ENCODE results near the gene NACA. TPM values are rescaled to one million over a fixed set of nuclear protein-coding genes. Genes with fewer than 3 reads are reported as not detected.

The NACA gene
- total and polyA plus RNA-seq, 2 of the 13 experiments (the other 11 are each of a cell fraction or from before 2014, with no cell fraction given) = 799 to 1,700 TPM

DNA sequence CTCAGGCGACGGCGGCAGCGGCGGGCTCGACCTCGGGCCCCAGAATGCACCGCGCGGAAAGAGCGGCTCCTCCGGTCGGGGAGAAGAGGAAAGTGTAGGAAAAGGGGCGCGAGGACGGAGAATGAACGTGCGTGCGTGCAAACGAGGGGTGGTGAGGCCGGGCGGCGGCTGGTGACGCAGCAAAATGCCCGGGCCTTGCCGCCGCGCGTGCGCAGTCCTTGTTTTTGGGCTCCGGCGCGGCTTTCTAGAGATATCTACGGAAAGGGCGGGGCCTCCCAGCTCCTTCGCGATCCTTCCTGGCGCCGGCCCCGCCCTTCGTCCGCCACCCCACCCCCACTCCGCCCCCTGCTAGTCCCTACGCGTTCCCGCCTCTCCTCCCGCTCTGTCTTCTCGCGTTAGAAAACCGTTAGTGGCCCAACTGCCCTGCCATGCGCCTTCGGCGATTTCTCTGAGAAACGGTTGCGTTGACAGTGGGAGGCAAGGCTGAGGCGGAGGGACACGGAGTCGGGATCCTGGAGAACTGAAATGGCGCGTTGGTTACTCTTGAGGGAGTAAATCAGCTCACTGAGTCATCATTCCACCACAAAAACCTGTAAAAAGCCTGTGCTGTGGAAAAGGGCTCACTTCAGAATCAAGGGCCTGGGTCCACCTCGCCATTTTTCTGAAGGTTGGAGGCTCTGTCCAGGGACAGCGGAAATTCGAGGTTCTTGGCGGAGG, 36.8 kb downstream of the NACA start, which contains the start of gene PTGES3 (continued):
- TF ChIP-seq, protein P1, sequence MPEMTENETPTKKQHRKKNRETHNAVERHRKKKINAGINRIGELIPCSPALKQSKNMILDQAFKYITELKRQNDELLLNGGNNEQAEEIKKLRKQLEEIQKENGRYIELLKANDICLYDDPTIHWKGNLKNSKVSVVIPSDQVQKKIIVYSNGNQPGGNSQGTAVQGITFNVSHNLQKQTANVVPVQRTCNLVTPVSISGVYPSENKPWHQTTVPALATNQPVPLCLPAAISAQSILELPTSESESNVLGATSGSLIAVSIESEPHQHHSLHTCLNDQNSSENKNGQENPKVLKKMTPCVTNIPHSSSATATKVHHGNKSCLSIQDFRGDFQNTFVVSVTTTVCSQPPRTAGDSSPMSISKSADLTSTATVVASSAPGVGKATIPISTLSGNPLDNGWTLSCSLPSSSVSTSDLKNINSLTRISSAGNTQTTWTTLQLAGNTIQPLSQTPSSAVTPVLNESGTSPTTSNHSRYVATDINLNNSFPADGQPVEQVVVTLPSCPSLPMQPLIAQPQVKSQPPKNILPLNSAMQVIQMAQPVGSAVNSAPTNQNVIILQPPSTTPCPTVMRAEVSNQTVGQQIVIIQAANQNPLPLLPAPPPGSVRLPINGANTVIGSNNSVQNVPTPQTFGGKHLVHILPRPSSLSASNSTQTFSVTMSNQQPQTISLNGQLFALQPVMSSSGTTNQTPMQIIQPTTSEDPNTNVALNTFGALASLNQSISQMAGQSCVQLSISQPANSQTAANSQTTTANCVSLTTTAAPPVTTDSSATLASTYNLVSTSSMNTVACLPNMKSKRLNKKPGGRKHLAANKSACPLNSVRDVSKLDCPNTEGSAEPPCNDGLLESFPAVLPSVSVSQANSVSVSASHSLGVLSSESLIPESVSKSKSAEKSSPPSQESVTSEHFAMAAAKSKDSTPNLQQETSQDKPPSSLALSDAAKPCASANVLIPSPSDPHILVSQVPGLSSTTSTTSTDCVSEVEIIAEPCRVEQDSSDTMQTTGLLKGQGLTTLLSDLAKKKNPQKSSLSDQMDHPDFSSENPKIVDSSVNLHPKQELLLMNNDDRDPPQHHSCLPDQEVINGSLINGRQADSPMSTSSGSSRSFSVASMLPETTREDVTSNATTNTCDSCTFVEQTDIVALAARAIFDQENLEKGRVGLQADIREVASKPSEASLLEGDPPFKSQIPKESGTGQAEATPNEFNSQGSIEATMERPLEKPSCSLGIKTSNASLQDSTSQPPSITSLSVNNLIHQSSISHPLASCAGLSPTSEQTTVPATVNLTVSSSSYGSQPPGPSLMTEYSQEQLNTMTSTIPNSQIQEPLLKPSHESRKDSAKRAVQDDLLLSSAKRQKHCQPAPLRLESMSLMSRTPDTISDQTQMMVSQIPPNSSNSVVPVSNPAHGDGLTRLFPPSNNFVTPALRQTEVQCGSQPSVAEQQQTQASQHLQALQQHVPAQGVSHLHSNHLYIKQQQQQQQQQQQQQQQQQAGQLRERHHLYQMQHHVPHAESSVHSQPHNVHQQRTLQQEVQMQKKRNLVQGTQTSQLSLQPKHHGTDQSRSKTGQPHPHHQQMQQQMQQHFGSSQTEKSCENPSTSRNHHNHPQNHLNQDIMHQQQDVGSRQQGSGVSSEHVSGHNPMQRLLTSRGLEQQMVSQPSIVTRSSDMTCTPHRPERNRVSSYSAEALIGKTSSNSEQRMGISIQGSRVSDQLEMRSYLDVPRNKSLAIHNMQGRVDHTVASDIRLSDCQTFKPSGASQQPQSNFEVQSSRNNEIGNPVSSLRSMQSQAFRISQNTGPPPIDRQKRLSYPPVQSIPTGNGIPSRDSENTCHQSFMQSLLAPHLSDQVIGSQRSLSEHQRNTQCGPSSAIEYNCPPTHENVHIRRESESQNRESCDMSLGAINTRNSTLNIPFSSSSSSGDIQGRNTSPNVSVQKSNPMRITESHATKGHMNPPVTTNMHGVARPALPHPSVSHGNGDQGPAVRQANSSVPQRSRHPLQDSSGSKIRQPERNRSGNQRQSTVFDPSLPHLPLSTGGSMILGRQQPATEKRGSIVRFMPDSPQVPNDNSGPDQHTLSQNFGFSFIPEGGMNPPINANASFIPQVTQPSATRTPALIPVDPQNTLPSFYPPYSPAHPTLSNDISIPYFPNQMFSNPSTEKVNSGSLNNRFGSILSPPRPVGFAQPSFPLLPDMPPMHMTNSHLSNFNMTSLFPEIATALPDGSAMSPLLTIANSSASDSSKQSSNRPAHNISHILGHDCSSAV (CRISPR knock-in tag; IDR thresholded peaks at IDR 0.05; ENCODE audit: borderline replicate concordance) = peak; percentile 86; the same call in 1 of the 2 replicates
- TF ChIP-seq NR2C2 (CRISPR knock-in tag; IDR thresholded peaks at IDR 0.05; ENCODE audit: borderline replicate concordance) = peak; percentile 57; the same call in 1 of the 2 replicates
- TF ChIP-seq DNMT1 (CRISPR knock-in tag; IDR thresholded peaks at IDR 0.05) = peak; percentile 22
- TF ChIP-seq, protein P2, sequence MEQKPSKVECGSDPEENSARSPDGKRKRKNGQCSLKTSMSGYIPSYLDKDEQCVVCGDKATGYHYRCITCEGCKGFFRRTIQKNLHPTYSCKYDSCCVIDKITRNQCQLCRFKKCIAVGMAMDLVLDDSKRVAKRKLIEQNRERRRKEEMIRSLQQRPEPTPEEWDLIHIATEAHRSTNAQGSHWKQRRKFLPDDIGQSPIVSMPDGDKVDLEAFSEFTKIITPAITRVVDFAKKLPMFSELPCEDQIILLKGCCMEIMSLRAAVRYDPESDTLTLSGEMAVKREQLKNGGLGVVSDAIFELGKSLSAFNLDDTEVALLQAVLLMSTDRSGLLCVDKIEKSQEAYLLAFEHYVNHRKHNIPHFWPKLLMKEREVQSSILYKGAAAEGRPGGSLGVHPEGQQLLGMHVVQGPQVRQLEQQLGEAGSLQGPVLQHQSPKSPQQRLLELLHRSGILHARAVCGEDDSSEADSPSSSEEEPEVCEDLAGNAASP (CRISPR knock-in tag; IDR thresholded peaks at IDR 0.05; ENCODE audit: borderline replicate concordance) = peak; percentile 33; the same call in 1 of the 2 replicates
- TF ChIP-seq, protein P3, sequence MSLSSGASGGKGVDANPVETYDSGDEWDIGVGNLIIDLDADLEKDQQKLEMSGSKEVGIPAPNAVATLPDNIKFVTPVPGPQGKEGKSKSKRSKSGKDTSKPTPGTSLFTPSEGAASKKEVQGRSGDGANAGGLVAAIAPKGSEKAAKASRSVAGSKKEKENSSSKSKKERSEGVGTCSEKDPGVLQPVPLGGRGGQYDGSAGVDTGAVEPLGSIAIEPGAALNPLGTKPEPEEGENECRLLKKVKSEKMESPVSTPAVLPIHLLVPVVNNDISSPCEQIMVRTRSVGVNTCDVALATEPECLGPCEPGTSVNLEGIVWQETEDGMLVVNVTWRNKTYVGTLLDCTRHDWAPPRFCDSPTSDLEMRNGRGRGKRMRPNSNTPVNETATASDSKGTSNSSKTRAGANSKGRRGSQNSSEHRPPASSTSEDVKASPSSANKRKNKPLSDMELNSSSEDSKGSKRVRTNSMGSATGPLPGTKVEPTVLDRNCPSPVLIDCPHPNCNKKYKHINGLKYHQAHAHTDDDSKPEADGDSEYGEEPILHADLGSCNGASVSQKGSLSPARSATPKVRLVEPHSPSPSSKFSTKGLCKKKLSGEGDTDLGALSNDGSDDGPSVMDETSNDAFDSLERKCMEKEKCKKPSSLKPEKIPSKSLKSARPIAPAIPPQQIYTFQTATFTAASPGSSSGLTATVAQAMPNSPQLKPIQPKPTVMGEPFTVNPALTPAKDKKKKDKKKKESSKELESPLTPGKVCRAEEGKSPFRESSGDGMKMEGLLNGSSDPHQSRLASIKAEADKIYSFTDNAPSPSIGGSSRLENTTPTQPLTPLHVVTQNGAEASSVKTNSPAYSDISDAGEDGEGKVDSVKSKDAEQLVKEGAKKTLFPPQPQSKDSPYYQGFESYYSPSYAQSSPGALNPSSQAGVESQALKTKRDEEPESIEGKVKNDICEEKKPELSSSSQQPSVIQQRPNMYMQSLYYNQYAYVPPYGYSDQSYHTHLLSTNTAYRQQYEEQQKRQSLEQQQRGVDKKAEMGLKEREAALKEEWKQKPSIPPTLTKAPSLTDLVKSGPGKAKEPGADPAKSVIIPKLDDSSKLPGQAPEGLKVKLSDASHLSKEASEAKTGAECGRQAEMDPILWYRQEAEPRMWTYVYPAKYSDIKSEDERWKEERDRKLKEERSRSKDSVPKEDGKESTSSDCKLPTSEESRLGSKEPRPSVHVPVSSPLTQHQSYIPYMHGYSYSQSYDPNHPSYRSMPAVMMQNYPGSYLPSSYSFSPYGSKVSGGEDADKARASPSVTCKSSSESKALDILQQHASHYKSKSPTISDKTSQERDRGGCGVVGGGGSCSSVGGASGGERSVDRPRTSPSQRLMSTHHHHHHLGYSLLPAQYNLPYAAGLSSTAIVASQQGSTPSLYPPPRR (CRISPR knock-in tag; IDR thresholded peaks at IDR 0.05; ENCODE audit: borderline replicate concordance) = no peak; the same call in 1 of the 2 replicates
- TF ChIP-seq SMAD9 (CRISPR knock-in tag; IDR thresholded peaks at IDR 0.05) = no peak; the same call in 1 of the 2 replicates
- TF ChIP-seq, protein P4, sequence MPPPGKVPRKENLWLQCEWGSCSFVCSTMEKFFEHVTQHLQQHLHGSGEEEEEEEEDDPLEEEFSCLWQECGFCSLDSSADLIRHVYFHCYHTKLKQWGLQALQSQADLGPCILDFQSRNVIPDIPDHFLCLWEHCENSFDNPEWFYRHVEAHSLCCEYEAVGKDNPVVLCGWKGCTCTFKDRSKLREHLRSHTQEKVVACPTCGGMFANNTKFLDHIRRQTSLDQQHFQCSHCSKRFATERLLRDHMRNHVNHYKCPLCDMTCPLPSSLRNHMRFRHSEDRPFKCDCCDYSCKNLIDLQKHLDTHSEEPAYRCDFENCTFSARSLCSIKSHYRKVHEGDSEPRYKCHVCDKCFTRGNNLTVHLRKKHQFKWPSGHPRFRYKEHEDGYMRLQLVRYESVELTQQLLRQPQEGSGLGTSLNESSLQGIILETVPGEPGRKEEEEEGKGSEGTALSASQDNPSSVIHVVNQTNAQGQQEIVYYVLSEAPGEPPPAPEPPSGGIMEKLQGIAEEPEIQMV (CRISPR knock-in tag; IDR thresholded peaks at IDR 0.05; ENCODE audit: low read depth) = peak; percentile 81; the same call in 1 of the 2 replicates
- TF ChIP-seq, protein P5, sequence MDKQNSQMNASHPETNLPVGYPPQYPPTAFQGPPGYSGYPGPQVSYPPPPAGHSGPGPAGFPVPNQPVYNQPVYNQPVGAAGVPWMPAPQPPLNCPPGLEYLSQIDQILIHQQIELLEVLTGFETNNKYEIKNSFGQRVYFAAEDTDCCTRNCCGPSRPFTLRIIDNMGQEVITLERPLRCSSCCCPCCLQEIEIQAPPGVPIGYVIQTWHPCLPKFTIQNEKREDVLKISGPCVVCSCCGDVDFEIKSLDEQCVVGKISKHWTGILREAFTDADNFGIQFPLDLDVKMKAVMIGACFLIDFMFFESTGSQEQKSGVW (CRISPR knock-in tag; IDR thresholded peaks at IDR 0.05; ENCODE audit: borderline replicate concordance) = no peak; the same call in 1 of the 2 replicates
- TF ChIP-seq ZNF121 (CRISPR knock-in tag; IDR thresholded peaks at IDR 0.05) = no peak; the same call in 1 of the 2 replicates
- peak; percentile 95 for TF ChIP-seq HOXA3 (CRISPR knock-in tag; IDR thresholded peaks at IDR 0.05)
